ENCODE data around the gene CUX1.

DNA sequence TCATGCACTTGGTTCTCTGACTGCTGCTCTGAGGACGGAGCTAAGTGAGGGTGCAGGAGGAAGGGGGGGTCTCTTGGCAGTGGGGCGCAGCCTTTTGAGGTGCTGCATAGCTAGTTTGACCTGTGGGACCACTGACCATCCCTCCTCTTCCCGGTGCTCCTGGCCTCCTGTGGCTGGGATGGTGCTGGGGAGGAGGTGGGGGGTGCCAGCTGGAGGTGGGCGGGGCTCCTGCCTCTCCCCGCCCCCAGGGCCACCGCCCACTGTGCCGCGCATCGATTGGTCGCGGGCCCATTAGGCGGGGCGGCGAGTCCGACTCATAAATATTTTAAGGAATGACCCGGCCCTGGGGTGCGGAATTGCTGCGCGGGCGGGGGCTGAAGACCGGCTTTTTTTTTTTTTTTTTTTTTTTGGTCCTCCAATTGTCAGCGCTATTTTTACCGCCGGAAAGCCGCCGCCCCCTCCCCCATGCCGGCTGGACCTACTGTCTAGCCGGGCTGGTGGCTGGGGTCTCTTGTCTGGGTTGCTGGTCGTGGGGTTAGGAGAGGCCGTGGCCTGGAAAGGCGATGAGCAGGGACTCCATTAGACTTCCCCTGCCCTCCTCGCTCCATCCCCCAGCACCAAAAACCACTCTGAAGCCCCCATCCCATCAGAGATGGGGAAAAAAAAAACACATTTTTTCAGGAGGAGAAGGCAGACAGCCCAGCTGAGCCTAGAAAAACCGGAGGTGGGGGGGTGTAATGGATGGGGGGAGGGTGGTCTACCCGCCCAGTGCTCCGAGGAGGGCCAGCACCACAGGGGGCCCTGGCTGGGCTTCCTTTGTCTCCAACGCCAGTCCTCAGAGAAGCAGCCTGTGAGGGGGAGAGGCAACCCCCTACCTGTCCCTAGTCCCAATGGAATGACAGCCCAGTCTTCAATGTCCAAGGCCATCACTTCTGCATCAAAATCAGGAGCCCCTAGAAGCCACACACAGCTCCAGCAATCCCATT is 475.7 kb downstream of the CUX1 start:
- no peak for TF ChIP-seq GATA2 (IDR thresholded peaks at IDR 0.05; ENCODE audit: low read depth, low read length)
- no peak for TF ChIP-seq GATA3 (IDR thresholded peaks at IDR 0.05; ENCODE audit: low read depth, low read length)

Measured in SH-SY5Y (cell line).